ENCODE measurements around the gene SEMA6A. TPM values are rescaled to one million over a fixed set of nuclear protein-coding genes. Genes with fewer than 3 reads are reported as not detected.

Gene SEMA6A
- polyA plus RNA-seq, 2 of the 4 experiments (the other 2 are of a cell fraction): 0.01 TPM; not detected in 1

DNA sequence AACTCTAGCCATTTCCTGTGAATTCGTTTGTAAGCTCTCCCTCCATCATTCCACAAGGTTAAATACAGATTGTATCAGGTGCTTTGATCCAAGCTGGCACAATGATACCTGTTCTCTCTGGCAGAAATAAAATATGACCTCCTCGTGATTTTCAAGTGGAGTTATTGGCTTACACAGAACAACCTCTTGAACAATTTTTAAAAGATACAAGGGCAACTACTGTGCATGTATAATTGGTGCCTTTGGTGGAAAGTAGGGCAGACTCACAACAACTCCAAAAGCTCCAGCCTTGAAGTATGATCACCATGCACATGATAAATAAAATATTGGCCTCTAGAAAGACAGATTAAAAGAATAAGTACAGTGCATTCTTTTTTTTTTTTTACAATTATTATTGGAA lies 106.0 kb downstream of the SEMA6A start (continued):
- TF ChIP-seq HES2 (IDR thresholded peaks at IDR 0.05): no peak

DNA sequence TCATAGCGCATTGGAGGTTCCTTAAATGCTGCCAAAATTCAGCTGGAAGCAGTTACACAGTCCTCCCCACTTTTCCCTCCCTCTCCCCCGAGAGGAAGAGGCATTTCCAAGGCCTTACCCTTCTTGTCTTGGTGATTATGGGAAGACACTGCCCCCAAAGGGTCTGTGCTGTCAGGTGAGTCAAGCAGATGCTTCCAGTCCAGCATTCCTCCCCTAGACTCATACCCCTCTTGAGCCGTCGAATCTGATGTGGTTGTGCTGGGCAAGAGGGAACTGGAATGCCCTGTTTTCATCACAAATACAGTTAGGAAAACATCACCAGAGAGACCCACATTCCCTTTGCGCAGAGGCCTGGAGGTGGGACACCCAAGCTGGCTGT lies 107.2 kb downstream of the SEMA6A start:
- CTCF ChIA-PET: no interaction called here
- no peaks in the 10 kb centered on the region for H3K4me1 ChIP-seq
- 47% methylated on average over 5 of the region's 5 CpGs for WGBS (ENCODE audit: missing lambda C conversion rate)
- no peak overlapping the region for H3K4me3 ChIP-seq
- DNase-seq (ENCODE audit: low read depth in 1 of 2, low spot score in 1 of 2): no peak
- POLR2A ChIA-PET: no interaction called here
- no peak overlapping the region for H3K27ac ChIP-seq
- no peak for FAIRE-seq
- H3K9me3 ChIP-seq: no peaks in the 10 kb centered on the region
- H3K4me2 ChIP-seq: no peak overlapping the region
- TF ChIP-seq NR3C1 (IDR thresholded peaks at IDR 0.05): no peak
- no peak for TF ChIP-seq PHF8 (IDR thresholded peaks at IDR 0.05; ENCODE audit: borderline replicate concordance, low read depth)
- no peak for TF ChIP-seq RFX5 (IDR thresholded peaks at IDR 0.05)
- no peak for TF ChIP-seq EHMT2 (IDR thresholded peaks at IDR 0.05; ENCODE audit: low read depth)
- no peak for TF ChIP-seq POLR2A (IDR thresholded peaks at IDR 0.05; ENCODE audit: low read length)
- TF ChIP-seq ZFP36 (IDR thresholded peaks at IDR 0.05; ENCODE audit: borderline replicate concordance, partially characterized antibody): no peak
- no peak for TF ChIP-seq JUNB (IDR thresholded peaks at IDR 0.05)
- ATAC-seq: no peak

DNA sequence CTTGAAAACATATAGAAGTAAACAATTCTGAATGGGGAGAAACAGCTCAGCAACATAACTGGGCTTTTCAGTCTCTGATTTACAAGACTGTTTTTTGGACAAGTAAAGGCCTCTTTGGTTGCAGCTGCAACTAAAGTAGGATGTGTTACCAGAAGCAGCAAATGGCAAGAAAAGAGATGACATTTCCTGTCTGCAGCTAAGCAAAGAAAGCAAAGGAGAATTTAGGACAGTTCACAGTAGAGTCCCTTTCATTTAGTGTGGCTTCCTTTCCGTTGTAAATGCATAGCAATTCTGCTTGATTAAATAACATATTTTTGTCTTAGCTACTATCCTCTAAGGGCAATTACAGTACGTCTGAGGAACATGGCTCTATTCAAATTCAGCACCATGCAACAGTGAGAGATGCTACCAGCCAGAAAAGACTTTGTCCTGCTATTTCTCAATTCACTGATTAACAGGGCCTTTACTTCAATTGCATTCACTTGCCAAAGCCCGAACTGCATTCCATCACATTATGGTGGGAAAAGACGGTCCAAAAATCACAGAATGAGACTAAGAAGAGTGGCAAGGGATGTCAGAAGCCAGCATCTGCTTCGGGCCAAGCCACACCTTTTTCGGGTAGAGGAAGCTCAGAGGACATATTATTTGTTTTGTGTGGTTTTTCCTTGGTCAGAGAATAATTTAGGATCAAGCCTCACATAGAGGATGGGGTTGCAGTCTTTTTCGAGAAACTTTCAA lies 107.7 kb downstream of the SEMA6A start:
- POLR2A ChIA-PET: no interaction called here
- ATAC-seq: no peak
- 30% methylated on average over 7 of the region's 7 CpGs for WGBS (ENCODE audit: missing lambda C conversion rate)
- no peak for DNase-seq (ENCODE audit: low read depth in 1 of 2, low spot score in 1 of 2)
- CTCF ChIA-PET: no interaction called here
- Histone ChIP-seq H3K4me3 (no peak overlapping the region), H3K4me2 (no peak overlapping the region), H3K27ac (no peak overlapping the region), H3K9me3 (no peaks in the 10 kb centered on the region), H3K4me1 (no peaks in the 10 kb centered on the region)
- TF ChIP-seq HES2 (IDR thresholded peaks at IDR 0.05) (no peak), JUN (IDR thresholded peaks at IDR 0.05) (no peak), MYC (IDR thresholded peaks at IDR 0.05; ENCODE audit: borderline replicate concordance, low read length) (no peak), NPAS2 (CRISPR knock-in tag; IDR thresholded peaks at IDR 0.05; ENCODE audit: borderline replicate concordance) (no peak), CBX8 (IDR thresholded peaks at IDR 0.05) (no peak), FOXS1 (CRISPR knock-in tag; IDR thresholded peaks at IDR 0.05) (no peak), ZC3H11A (IDR thresholded peaks at IDR 0.05) (no peak), RCOR1 (IDR thresholded peaks at IDR 0.05; ENCODE audit: low read depth, low read length) (no peak), NFE2L2 (conservative IDR thresholded peaks at IDR 0.05; ENCODE audit: low read length) (no peak), GATA3 (IDR thresholded peaks at IDR 0.05; ENCODE audit: borderline replicate concordance) (no peak), FOSL2 (IDR thresholded peaks at IDR 0.05) (no peak), FOSL2 (CRISPR knock-in tag; IDR thresholded peaks at IDR 0.05) (no peak), CBX2 (IDR thresholded peaks at IDR 0.05; ENCODE audit: borderline replicate concordance, low read depth) (no peak), PHF8 (IDR thresholded peaks at IDR 0.05; ENCODE audit: borderline replicate concordance, low read depth) (no peak), RNF2 (IDR thresholded peaks at IDR 0.05; ENCODE audit: borderline replicate concordance, low read depth) (no peak), KDM1A (IDR thresholded peaks at IDR 0.05; ENCODE audit: low read depth) (no peak), RAD21 (conservative IDR thresholded peaks at IDR 0.05 in 1 of 2, IDR thresholded peaks at IDR 0.05 in 1 of 2) (no peak)
- FAIRE-seq: no peak

DNA sequence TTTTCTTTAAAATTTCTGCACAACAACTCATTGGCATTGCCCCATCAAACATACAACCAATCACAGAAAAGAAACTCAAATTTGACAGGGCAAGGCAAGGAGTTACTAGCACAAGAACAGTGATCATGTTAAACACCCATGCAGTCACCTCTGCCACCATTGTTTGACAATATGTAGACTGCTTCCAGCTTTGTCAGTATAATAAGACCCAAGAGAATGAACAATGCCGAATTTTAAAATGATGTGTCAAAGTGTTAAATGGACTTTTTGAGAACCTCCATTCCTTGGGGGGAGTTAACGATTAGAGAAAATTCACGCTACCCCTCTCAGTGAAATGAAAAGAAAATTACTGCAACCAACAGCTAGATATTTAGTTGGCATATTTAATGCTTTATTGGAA lies 109.2 kb downstream of the SEMA6A start:
- Histone ChIP-seq H3K4me2 (no peak overlapping the region), H3K27ac (no peak overlapping the region), H3K4me3 (no peak overlapping the region), H3K9me3 (no peaks in the 10 kb centered on the region), H3K4me1 (no peaks in the 10 kb centered on the region)
- DNase-seq (ENCODE audit: low read depth in 1 of 2, low spot score in 1 of 2) (no peak), ATAC-seq (no peak), FAIRE-seq (no peak)
- POLR2A ChIA-PET: no interaction called here
- CTCF ChIA-PET: no interaction called here
- WGBS (ENCODE audit: missing lambda C conversion rate): 67% methylated on average over 3 of the region's 3 CpGs
- TF ChIP-seq HEYL (CRISPR knock-in tag; IDR thresholded peaks at IDR 0.05): no peak
- no peak for TF ChIP-seq MYC (IDR thresholded peaks at IDR 0.05; ENCODE audit: borderline replicate concordance, low read length)
- no peak for TF ChIP-seq ATOH8 (CRISPR knock-in tag; IDR thresholded peaks at IDR 0.05; ENCODE audit: low read depth)
- TF ChIP-seq ZC3H11A (IDR thresholded peaks at IDR 0.05): no peak
- TF ChIP-seq CBX8 (IDR thresholded peaks at IDR 0.05): no peak
- no peak for TF ChIP-seq MAZ (IDR thresholded peaks at IDR 0.05; ENCODE audit: borderline replicate concordance, low read depth, low read length)
- no peak for TF ChIP-seq CBX2 (IDR thresholded peaks at IDR 0.05; ENCODE audit: borderline replicate concordance, low read depth)
- TF ChIP-seq CHD4 (IDR thresholded peaks at IDR 0.05; ENCODE audit: borderline replicate concordance): no peak
- no peak for TF ChIP-seq RFX5 (IDR thresholded peaks at IDR 0.05)
- TF ChIP-seq, protein P1, sequence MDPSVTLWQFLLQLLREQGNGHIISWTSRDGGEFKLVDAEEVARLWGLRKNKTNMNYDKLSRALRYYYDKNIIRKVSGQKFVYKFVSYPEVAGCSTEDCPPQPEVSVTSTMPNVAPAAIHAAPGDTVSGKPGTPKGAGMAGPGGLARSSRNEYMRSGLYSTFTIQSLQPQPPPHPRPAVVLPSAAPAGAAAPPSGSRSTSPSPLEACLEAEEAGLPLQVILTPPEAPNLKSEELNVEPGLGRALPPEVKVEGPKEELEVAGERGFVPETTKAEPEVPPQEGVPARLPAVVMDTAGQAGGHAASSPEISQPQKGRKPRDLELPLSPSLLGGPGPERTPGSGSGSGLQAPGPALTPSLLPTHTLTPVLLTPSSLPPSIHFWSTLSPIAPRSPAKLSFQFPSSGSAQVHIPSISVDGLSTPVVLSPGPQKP (IDR thresholded peaks at IDR 0.05; ENCODE audit: low read depth, low read length): no peak
- TF ChIP-seq RARB (CRISPR knock-in tag; IDR thresholded peaks at IDR 0.05): no peak
- TF ChIP-seq, protein P2, sequence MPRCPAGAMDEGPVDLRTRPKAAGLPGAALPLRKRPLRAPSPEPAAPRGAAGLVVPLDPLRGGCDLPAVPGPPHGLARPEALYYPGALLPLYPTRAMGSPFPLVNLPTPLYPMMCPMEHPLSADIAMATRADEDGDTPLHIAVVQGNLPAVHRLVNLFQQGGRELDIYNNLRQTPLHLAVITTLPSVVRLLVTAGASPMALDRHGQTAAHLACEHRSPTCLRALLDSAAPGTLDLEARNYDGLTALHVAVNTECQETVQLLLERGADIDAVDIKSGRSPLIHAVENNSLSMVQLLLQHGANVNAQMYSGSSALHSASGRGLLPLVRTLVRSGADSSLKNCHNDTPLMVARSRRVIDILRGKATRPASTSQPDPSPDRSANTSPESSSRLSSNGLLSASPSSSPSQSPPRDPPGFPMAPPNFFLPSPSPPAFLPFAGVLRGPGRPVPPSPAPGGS (IDR thresholded peaks at IDR 0.05): no peak

Data from A549 (cell line).